Vagina (tissue), 2 donors: ENCODE measurements around the gene ANXA3.

Experiments used
- CTCF ChIP-seq, 3 experiments: fragments of 450-650 bp in 2 of 3; fragments of 200-600 bp in 1 of 3; sonication (generic) in 1 of 3; IDR thresholded peaks; one replicate each; pipeline ENCODE4 v1.5.1; 2017 to 2019; ENCODE audit warnings: antibody characterized with exemption in 3 of 3, mild to moderate bottlenecking in 2 of 3, moderate library complexity in 2 of 3
- POLR2AphosphoS5 ChIP-seq, 2 donors: sonication (generic); formaldehyde crosslinking; IDR thresholded peaks; one replicate each; pipeline ENCODE4 v1.9.0; 2017; ENCODE audit warnings: antibody characterized with exemption in 2 of 2, mild to moderate bottlenecking in 2 of 2, low read depth in 1 of 2; ENCODE audit not compliant: insufficient read depth in 1 of 2

- no peak for TF ChIP-seq CTCF (IDR thresholded peaks at IDR 0.05)
- TF ChIP-seq POLR2AphosphoS5 (IDR thresholded peaks at IDR 0.05; ENCODE audit: insufficient read depth in 1 of 2, low read depth in 1 of 2) = no peak
Observed at GRCh38 chr4:78616046-78616498, 64.5 kb downstream of the ANXA3 start.
